ENCODE results near the gene DBN1.

The DBN1 gene

DNA sequence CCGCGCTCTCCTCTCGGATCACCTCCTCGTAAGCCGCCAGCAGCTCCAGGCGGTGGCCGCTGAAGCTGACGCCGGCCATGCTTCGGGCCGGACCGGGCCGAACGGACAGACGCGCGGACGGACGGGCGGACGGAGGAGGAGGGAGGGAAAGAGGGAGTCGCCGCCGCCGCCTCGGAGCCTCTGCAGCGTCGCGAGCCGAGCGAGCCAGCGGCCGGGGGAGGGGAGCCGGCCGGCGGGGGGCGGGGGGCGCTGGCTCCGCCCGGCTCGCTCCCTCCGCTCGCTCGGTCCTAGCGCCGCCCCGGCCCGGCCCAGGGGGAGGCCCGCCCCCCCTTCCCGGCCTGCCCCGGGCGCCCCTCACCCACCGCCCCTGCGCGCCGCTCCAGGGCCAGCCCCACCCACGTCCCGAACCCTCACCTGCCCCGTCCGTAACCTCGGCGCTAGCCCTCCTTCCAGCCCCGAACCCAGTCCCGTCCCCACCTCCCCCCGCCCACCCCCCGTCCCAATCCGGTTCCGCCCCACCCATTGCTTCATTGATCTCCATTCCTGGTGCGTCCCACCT is at the start of gene DBN1:
Gene DBN1, minus strand, starts transcription at position 192 of the 559 bp plus-strand sequence. Its CDS starts 113 bp downstream, at position 79.
- no peak for DNase-seq

DNA sequence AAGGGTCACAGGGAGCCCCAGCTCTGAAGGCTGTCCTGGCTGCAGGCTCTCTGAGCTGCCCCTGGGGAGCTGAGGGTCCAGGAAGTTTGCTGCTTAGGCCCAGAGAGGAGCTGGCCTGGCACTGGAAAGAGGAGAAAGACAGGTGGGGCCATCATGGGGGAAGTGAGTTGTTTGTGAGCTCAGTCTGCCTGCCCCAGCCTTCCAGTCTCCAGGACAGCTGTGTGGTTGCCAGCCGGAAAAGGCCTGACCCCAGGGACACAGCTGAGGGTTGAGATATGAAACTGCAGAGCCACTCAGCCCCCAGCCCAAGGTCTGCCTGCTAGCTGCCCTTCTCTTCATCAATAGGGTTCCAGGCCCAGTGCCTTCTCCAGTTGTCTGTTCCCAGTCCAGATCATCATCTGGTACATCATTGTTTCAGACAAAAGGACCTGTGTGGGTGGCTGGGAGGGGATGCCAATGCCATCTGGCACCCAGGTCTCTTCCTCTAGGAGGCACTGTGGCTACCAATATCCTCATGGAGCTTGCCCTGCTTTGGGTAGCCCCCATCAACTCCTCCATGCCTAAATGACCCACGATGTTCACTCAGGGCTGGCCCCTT is 47.6 kb upstream of the DBN1 start:
- no peak for DNase-seq

DNA sequence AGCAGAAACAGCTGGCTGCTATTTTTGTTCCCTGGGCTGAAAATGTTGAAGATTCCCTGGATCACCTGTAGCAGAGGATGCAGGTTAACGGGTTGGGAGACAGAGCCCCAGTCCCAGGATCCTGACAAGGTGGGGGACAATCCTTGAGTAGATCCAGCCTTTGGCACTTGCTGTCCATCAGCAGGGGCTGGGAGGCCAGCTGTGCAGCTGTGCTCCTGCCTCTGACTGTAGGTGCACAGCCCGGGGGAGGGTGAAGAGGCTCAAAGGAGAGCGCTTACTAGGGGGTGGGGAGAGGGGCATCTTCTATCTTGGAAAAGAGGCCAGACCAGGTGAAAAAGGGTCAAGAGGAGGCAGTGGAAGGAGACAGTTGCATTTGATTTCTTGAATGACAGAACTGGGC is 46.8 kb upstream of the DBN1 start:
- no peak for DNase-seq

DNA sequence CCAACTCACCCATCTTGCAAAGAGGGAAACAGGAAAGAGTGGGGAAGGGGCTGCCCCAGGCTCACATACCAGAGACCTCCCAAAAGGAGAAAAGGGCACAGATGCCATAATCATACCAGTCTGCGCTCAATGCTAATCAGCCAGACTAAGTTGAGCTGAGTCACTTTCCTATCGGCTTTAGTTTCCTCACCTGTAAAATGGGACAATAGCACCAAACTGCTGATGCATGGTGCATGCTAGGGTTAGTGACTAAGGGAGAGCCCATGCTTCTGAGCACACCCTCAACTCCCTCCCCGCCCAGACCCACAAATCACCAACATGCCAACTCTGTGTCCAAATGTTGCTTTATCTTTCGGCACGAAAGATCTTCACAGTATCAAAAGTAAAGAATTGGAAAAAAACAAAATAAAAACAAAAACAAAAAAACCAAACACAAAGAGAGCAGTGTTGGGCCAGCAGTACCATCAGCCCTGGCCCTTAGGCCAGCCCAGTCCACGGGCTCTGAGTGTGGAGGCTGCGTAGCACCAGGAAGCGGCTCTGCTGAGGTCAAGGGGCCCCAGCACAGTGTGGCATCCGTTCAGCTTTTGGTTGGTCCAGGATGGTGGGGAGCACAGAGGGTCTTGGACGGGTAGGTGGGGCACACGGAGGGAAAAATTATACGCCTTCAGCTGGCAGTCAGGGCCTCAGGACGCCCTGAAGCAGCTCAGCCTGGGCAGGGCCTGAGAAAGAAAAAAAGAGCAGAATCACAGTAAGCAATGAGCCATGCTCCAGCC is 46.2 kb upstream of the DBN1 start:
- DNase-seq, result no peak

DNA sequence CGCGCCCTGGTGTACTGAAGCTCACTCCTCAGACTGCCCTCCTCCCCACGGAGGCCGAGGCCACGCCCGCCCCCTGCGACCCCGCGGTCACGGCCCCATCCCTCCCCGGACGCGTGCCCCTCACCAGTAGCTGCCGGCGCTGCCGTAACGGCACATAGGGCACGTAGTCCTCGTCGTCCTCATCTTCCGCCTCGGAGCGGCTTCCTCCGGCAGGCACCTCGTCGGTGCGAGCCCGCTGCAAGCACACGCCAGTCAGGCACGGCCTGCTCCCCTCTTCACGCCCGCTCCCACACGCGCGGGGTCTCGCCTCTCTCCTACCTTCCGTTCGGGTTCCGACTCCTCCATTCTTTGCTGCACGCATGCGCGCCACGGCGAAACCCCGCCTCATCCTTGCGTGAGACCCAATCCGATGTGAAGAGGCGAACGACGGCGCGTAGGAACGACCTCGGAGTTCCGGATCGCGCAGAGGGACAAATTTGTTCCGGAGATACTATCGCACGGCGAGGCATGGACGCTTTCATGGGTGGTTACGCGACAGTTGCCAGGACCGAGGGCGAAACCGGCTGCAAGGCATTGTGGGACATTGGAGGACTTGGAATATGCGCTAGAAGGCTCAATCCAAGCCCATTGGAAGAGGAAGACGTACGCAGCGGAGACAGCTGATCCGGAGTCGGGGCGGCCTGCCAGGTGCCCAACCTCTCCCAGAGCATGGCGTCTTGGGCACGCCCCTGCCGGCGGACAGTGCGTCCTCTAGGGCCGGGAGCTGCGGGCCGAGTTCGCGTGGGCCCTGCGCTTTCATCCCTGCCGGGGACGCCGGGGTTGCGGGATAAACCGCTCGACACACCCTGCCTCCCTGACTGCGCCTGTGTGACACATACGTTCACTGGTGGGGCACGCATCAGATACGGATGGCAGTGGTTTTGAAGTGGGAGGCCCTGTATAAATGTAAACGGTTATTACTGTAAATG is 43.5 kb upstream of the DBN1 start, which contains the start of gene DDX41:
Gene DDX41, minus strand, starts transcription at position 361 of the 968 bp plus-strand sequence. Its CDS starts 16 bp downstream, at position 345.
- peak; percentile 95 to 96 for DNase-seq

DNA sequence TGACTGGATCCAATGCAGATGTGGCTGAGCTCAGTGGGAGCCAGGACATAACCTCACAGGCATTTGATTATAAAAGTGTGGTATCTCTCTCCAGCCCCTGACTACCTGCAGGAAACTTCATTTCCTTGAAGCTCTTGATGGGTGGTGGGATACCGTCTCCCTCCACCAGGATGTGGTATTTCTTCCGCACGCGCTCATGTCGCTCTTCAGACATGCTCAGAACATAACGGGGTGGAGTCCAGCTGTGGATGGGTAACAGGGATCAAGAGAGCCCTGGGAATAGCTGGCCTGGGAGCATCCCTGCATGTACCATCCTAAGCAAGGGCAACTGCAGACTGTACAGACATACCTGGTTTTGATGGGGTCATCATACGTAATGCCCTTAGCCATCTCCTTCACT is 42.1 kb upstream of the DBN1 start:
- no peak for DNase-seq

DNA sequence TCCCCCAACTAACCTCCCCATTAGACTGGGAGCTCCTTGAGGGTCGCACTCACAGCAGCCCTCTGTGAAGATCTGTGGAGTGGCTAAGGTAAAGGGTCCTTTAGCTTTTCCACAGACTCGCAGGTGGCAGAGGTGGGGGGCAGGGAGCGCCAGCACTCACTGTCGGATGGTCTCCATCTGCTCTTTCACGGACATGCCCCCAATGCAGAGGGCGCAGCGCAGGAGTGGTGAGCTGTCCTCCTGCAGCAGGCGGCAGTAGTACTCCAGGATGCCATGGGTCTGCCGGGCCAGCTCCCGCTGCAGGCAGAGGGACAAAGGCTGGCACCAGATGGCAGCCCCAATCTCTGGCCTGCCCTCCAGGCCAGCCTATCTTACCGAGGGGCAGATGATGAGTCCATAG is 41.1 kb upstream of the DBN1 start:
- DNase-seq, result no peak

DNA sequence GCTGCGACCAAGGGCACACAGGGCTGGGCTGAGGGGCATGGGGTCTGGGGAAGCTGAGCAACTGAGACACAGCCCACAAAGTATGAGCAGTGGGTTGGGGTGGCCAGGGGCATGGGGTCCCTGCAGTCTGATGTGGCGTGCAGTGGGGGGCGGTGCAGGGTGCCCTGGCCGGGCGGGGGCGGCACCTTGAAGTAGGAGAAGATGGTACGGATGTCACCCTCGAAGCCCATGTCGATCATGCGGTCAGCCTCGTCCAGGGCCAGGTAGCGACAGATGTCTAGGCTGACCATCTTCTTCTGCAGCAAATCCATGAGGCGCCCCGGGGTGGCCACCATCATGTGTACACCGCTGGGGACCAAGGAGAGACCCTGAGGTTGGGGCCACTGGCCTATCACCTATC is 40.1 kb upstream of the DBN1 start:
- no peak for DNase-seq

DNA sequence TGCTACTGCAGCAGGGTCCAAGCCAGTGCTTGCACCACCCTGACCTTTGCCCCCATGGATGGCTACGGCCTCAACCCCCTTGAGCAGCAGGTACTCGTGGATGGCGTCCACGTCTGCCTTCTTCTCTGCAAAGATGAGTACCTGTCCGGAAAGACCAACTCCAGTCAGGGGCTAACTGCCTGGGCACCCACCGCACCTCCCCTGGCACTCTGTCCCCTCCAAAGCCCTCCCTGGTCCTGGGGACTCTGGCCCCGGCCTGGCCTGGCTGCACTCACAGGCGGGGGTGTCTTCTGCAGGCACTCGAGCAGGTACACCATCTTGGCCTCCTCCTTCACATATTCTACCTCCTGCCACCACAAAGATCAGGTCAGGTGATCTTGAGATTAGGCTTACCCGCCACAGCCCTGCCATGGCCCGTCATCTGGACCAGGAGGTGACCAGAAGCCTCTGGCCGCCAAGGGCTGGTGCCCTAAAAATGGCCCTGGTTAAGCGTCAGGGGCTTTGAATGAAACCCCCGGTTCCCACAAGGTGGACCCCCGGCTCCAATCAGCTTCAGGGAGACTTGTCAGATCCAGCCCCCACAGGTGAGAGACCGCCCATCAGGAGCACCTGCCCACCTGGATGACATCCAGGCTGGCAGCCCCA is 39.4 kb upstream of the DBN1 start:
- DNase-seq, result no peak

DNA sequence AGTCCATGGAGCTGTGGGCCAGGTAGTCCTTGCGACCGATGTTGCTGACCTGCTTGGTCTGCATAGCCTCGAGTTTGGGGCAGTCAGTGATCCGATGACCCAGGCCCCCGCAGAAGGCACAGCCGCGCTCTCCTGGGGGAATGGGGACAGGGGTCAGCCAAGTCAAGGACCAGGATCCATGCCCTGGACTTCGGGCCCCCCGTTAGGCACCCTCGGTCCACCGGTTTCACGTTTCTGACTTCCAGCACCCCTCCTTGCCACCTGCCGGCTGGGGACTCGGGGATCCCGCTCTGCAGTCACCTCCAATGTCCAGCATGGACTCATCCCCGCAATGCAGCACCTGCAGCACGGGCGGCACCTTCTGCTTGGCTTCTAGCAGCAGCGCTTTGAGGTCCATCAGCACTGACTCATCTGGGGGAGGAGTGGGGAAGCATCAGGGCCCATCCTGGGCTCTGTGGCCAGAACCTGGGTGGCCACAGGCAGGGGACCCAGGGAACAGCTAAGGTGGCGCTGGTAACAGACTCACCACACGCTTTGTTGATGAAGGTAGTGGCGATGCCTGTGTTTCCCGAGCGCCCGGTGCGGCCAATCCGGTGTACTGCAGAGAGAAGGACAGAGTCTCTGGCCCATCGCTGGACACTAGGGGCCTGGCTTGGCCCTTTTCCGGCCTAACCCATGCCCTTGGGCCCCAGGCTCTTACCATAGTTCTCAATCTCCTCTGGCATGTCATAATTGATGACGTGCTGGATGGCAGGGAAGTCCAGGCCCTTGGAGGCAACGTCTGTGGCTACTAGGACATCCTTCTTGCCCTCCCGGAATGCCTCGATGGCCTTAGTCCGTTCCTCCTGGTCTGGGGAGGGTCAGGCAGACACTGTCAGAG is 38.6 kb upstream of the DBN1 start:
- DNase-seq, result no peak

DNA sequence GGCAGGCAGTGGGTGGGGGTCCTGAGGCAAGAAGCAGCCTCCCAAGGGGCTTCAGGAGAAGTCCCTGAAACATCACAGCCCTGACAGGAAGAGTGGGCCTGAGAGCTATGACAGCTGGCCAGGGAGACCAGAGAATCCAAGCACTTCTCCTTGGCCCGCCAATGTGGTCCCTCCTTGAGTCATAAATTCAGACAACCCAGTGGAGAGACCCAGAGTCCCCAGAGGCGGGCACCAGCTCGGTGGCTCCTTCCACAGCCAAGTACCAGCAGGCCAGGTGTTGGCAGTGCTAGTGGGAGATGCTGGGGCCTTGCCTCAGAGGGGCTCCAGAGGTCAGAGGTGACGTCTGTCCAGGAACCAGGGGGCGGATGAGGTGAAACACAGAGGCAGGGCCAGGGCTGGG is 37.7 kb upstream of the DBN1 start:
- DNase-seq, result no peak

DNA sequence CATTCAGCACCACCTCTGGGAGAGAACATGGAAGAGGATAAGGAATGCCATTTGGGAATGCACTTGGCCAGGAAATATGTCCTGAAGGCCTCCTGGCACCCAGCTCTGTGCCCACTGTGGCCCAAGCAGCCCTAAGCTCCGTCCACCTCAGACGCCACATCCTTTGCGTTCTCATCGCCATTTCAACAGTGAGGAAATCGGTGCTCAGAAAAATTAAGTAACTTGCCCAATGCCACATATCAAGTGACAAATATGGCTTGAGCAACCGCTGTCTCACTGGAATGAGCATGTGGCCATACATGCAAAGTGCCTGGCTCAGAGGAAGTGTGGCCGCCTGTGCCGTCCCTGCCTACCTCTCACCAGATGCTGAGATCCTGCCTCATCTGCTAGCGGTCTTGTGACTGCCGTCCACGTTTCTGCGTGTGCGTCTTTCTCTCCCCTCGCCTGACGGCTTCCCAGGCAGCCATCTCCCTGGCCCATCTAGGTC is 37.2 kb upstream of the DBN1 start:
- peak in 1 of 2 donors; percentile 78 for DNase-seq

DNA sequence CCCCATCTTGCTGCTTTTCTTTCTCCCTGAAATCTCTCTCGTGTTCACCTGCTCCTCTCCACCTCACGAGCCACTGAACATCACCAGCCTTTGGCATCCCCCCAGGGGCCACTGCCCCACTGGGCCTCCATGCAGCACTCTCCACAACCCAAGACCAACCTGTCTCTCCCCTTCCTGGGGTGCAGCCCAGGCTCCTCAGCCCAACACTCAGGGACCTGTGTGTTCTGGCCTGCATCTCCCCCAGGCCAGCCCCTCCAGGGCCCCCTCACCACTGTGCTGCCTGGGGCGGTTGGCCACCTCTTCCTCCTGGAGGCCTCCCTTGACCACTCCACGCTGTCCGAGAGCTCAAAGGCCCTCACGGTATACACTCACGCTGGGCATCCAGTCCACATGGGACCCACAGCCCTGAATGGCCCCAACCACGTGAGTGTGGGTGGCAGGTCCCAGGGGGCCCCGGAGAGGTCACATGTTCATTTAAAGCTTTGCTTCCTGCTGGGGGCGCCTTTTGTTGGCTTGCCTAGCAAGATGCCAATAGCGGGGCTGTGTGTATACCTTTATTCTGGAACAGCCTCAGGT is 36.6 kb upstream of the DBN1 start:
- DNase-seq, result peak in 1 of 2 donors; percentile 50

DNA sequence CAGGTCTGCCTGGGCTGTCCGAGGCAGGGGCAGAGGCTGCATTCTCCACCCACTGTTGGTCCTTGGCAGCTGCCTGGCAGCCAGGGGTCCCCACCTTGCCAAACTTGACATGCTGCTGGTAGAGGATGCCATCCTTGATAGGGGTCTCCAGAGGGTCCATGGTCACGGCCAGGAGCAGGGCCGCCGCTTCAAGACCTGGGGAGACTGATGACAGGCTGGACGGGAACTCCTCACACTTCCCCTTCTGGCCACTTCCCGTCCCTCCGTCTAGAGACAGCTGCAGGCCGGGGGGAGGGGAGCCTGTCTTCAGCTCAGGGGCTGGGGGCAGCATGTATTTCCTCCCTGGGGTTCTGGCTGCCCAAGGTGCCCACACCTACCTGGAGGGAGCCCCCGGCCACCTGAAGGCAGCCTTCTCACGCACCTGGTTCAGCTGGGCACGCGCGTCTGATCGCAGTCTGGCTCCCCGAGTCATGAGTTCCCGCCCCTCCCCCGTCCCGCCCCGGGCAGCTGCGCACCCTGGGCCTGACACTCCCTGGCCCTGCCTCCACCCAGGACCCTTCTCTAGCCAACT is 36.0 kb upstream of the DBN1 start, which contains the start of gene DOK3:
Gene DOK3, minus strand, starts transcription at position 446 of the 571 bp plus-strand sequence. Its CDS starts 286 bp downstream, at position 160.
- peak in 1 of 2 donors; percentile 45 for DNase-seq

DNA sequence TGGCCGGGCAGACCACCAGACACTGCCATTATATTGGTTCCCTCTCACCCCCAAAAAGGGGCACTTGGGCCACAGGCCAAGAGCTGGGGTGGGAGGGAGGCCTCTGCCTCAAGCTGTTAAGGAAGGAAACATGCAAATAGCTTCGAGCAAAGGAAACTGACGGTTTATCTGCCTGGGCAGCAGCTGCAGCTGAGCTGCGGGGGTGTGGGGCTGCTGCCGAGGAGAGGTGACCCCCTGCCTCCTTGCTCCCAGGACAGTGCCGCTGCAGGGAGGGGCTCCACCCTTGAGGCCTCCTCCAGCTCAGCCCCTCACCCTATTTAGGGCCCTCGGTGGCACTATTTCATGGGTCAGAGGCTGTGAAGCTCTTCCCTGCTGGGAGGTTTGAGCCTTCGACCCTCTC is 35.4 kb upstream of the DBN1 start:
- DNase-seq, result peak in 1 of 2 donors; percentile 34

DNA sequence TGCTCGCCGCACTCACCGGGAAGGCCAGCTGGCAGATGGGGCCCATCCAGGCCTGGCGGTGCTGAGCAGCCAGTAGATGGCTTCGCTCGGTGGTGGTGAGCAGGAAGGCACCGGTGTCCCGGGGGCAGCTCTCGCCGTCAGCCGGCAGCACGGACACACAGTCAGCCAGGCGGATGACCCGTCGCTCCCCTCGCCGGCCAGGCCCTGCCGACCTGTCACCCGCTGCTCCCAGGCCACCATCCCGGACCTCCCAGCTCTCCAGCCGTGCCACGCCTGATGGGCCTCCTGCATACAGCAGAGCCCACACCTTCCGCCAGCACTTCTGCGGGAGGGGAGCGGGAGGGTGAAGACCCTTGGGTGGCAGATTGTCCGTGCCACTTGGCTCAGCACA is 34.8 kb upstream of the DBN1 start:
- DNase-seq, result no peak

DNA sequence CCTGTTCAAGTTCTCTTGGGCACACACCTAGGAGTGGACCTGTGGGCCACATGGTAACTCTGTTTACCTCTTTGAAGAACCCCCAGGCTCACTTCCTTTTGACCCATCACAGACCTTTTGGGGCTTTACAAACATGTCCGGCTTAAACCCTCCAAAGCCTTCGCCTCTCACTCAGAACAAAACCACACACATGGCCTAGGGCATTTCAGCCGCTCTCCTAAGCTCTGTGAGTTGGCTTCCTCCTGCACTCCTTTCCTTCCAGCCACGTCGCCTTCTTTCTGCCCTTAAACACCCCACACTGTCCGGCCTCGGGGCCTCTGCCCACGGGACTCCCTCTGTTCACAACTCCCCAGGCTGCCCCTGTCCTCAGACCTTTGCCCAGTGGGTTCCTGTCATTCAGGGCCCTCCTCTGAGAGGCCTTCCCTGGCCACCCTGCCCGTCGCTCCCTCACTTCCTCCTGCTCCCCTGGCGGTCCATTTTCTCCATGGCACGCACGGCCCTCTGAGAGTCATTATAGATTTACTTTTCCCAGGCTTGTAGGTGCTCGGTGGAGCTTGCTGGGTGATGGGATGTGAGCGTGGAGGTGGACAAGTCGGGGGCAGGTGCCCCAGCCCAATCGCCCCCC is 34.3 kb upstream of the DBN1 start:
- DNase-seq, result peak in 1 of 2 donors; percentile 30

DNA sequence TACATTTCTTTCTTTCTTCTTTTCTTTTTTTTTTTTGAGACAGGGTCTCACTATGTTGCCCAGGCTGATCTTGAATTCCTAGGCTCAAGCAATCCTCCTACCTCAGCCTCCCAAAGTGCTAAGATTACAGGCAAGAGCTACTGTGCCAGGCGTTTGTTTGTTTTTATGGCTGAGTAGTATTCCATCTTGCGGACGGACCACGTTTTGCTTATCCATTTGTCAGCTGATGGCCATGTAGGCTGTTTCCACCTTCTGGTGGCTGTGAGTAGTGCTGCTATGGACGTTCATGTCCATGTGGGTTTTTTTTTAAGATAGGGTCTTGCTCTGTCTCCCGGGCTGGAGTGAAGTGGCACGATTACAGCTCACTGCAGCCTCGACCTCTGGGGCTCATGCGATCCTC is 33.7 kb upstream of the DBN1 start:
- DNase-seq, result no peak

DNA sequence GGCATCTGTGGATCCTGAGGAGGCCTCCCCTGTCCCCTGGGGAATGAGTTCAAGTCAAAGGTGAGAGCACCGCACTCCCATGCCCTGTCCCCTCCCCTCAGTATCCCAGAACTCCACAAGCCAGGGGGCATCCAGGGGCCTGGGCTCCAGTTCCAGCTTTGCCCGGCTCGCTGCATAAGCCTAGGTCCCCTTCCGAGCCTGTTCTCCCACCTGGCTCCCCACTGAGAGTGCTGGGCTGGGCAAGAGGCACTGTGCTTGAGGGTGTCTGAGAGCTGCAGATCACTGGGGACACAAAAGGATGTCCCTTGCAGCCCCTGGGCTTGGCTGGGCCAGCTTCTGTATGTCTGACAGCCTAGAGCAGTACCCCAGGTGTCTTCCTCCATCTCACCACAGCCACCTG is 31.6 kb upstream of the DBN1 start:
- no peak for DNase-seq
